ENCODE measurements around the gene PNLIPRP3.

Gene PNLIPRP3

DNA sequence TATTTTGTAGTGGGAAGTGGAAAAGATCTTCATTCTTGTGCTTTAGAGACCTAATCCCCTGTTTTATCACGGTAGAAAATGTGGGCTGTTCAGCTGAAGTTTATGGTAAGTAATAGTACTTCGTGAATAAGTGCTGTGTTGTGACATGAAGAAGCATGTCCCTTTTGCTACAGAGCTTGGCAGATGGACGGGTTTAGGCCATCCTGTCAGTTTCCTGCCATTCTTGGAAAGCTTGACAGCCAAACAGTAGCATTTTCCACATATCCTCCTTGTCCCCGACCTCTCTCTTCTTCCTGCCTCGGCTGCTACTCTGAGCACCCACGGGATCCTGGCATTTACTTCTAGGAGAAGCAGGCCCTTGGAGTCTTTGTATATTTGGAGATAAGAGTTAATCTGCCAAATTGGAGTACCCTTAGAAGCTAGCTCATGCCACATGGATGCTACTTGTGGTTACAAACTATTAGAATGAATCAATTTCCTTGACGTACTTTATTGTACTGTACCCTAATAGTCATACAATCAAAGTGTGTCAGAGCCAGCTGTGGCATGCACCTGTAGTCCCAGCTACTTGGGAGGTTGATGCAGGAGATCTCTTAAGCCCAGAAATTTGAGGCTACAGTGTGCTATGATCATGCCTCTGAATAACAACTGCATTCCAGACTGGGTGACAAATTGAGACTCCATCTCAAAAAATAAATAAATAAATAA lies 39.2 kb downstream of the PNLIPRP3 start:
- no peak overlapping the region for H3K27ac ChIP-seq
- TF ChIP-seq CTCF (conservative IDR thresholded peaks at IDR 0.05): no peak

DNA sequence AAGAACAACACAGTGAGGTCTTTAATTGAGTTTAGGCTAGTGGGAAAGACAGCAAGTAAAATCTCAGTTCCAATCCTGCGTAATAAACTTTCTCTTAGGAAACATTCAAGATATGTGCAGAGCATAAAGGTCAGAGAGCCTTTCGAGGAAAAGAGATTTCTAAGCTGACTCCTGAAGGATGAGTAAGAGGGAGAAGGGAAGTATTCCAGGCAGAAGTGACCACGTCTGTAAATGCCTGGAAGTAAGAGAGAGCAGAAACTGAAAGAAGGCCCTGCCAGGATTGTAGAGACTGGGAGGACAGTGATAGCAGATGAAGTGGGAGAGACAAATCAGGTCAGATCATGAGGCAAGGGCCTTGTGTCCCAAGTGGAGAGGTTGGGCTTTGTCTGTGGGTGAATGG lies 41.8 kb downstream of the PNLIPRP3 start:
- TF ChIP-seq CTCF (conservative IDR thresholded peaks at IDR 0.05): no peak
- no peak overlapping the region for H3K27ac ChIP-seq

DNA sequence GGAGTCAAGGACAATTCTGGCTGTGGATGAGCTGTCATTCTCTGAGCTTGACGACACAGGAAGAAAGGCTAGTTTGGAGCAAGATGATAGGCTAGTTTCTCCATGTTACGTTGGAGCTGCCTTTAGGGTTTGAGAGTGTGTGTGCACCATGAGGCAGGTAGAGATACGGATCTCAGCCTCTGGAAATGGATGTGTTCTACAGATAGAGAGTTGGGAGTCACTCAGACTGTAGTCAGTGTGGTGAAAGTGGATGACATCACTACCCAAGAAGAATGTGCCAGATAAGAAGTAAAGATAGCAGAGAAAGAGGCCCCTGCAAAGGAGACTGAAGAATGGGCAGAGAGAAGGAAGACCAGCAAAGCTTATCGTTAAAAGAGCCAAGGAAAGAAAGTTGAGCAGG lies 42.4 kb downstream of the PNLIPRP3 start:
- no peak overlapping the region for H3K27ac ChIP-seq
- no peak for TF ChIP-seq CTCF (conservative IDR thresholded peaks at IDR 0.05)

GRCh38 chr10:116470768-116471415 lies 43.2 kb downstream of the PNLIPRP3 start:
- TF ChIP-seq CTCF (conservative IDR thresholded peaks at IDR 0.05): peak; percentile 77

GRCh38 chr10:116472891-116473290 lies 45.2 kb downstream of the PNLIPRP3 start:
- no peak for TF ChIP-seq CTCF (conservative IDR thresholded peaks at IDR 0.05)
- H3K27ac ChIP-seq: no peak overlapping the region

More at GRCh38 chr10:116470768-116471415, 43.2 kb downstream of the PNLIPRP3 start:
- H3K27ac ChIP-seq: no peak overlapping the region

DNA sequence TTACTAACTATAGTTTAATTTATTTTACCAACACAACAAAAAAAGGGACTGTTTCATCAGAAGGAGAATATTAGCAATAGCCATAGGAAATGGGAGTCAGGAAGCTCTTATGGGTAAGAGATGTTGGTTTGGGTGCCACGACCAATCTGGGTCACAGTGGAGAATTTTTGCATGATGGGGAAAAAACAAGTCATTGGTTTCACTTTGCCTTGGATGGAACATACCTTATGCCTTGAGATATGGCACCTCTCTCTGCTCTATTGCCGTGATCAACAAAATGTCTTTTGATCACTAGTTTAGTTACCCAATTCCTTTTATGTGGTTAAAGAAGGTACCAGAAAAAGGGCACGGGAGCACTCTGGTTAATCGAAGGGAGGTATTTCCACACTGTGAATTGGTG lies 48.2 kb downstream of the PNLIPRP3 start:
- no peak for TF ChIP-seq CTCF (conservative IDR thresholded peaks at IDR 0.05)
- no peak overlapping the region for H3K27ac ChIP-seq

DNA sequence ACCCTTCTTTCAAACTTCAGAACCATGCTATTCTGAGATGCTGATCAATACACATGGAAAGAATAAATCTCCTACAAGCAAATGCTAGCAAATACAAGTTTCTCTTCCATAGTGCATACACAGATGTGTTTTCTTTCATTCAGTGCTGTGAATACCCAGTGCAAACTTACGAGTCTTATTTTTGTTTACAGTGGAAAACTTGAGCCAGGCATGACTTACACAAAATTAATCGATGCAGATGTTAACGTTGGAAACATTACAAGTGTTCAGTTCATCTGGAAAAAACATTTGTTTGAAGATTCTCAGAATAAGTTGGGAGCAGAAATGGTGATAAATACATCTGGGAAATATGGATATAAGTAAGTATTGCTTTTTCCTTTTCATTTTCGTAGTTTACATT lies 48.8 kb downstream of the PNLIPRP3 start:
- H3K27ac ChIP-seq: no peak overlapping the region
- TF ChIP-seq CTCF (conservative IDR thresholded peaks at IDR 0.05): no peak
